DLD1 (cell line): Measurements from ENCODE around the gene CNGA1.

Experiments
- in situ Hi-C: cut with HindIII; loops from 2 replicates; pipeline ENCODE4 v1.10.0; 2017; ENCODE audit warnings: low sequenced_read_pairs

The CNGA1 gene

GRCh38 chr4:48016141-48017107 lies at the start of gene CNGA1, which contains the start of gene NIPAL1:
CNGA1 (minus strand) TSS chr4:48016681; CDS start chr4:47952689, 63,992 bp downstream.
NIPAL1 (plus strand) TSS chr4:48016772; CDS start chr4:48016840, 68 bp downstream.
- in situ Hi-C loops = no loop called here

- in situ Hi-C loops = no loop called here
These were observed 49.1 kb upstream of the CNGA1 start for GRCh38 chr4:48065587-48066052.

GRCh38 chr4:48064349-48064748 lies 47.9 kb upstream of the CNGA1 start:
- in situ Hi-C loops = no loop called here

- in situ Hi-C loops = no loop called here
These were observed 42.4 kb upstream of the CNGA1 start for GRCh38 chr4:48058617-48059530.

GRCh38 chr4:48051078-48051477 lies 34.6 kb upstream of the CNGA1 start:
- in situ Hi-C loops = no loop called here

GRCh38 chr4:48049483-48049882 lies 33.0 kb upstream of the CNGA1 start:
- in situ Hi-C loops = no loop called here

- in situ Hi-C loops = no loop called here
These were observed 31.4 kb upstream of the CNGA1 start for GRCh38 chr4:48047896-48048295.

- in situ Hi-C loops = no loop called here
These were observed 31.0 kb upstream of the CNGA1 start for GRCh38 chr4:48047421-48047844.

GRCh38 chr4:48046059-48046458 lies 29.6 kb upstream of the CNGA1 start:
- in situ Hi-C loops = no loop called here

GRCh38 chr4:48044298-48044697 lies 27.8 kb upstream of the CNGA1 start:
- in situ Hi-C loops = no loop called here

- in situ Hi-C loops = no loop called here
These were observed 27.0 kb upstream of the CNGA1 start for GRCh38 chr4:48043504-48043903.

GRCh38 chr4:48042979-48043461 lies 26.5 kb upstream of the CNGA1 start:
- in situ Hi-C loops = no loop called here

- in situ Hi-C loops = no loop called here
These were observed 25.2 kb upstream of the CNGA1 start for GRCh38 chr4:48041535-48042137.

- in situ Hi-C loops = loop anchor here (10.0 kb wide), 1 partner anchor 55 kb away; no protein-coding TSS in a partner anchor
These were observed 23.1 kb upstream of the CNGA1 start for GRCh38 chr4:48039561-48039960.

- in situ Hi-C loops = loop anchor here (10.0 kb wide), 1 partner anchor 56 kb away; no protein-coding TSS in a partner anchor
These were observed 22.2 kb upstream of the CNGA1 start for GRCh38 chr4:48038666-48039065.

GRCh38 chr4:48037117-48037462 lies 20.6 kb upstream of the CNGA1 start:
- in situ Hi-C loops = loop anchor here (10.0 kb wide), 1 partner anchor 58 kb away; no protein-coding TSS in a partner anchor

- in situ Hi-C loops = loop anchor here (10.0 kb wide), 1 partner anchor 59 kb away; no protein-coding TSS in a partner anchor
These were observed 19.5 kb upstream of the CNGA1 start for GRCh38 chr4:48035952-48036351.

GRCh38 chr4:48033825-48034413 lies 17.4 kb upstream of the CNGA1 start:
- in situ Hi-C loops = loop anchor here (10.0 kb wide), 1 partner anchor 61 kb away; no protein-coding TSS in a partner anchor

GRCh38 chr4:48033412-48033811 lies 16.9 kb upstream of the CNGA1 start:
- in situ Hi-C loops = loop anchor here (10.0 kb wide), 1 partner anchor 61 kb away; no protein-coding TSS in a partner anchor

- in situ Hi-C loops = loop anchor here (10.0 kb wide), 1 partner anchor 62 kb away; no protein-coding TSS in a partner anchor
These were observed 16.2 kb upstream of the CNGA1 start for GRCh38 chr4:48032721-48033120.
